ENCODE results near the gene POU3F1.

The POU3F1 gene

GRCh38 chr1:38053416-38054091 lies 7.0 kb upstream of the POU3F1 start:
- H3K27ac ChIP-seq (replicated peaks) = no peak overlapping the region
- no peak overlapping the region for H3K4me3 ChIP-seq (replicated peaks; ENCODE audit: insufficient read depth, low read length)
- TF ChIP-seq POLR2AphosphoS5 (IDR thresholded peaks at IDR 0.05; ENCODE audit: low read depth) = no peak
- TF ChIP-seq CTCF (IDR thresholded peaks at IDR 0.05; ENCODE audit: insufficient read depth, low read length) = no peak
- no peak for TF ChIP-seq SPI1 (IDR thresholded peaks at IDR 0.05; ENCODE audit: borderline replicate concordance, low read depth)
- no peak for TF ChIP-seq GABPA (IDR thresholded peaks at IDR 0.05; ENCODE audit: low read depth)
- TF ChIP-seq REST (IDR thresholded peaks at IDR 0.05; ENCODE audit: insufficient replicate concordance, low read depth) = no peak
- DNase-seq (ENCODE audit: low read depth in 1 of 2, low spot score in 1 of 2) = no peak
- H3K27me3 ChIP-seq (ENCODE audit: insufficient read depth, poor library complexity, severe bottlenecking) = peaks cover 10% of the 10 kb centered on the region

GRCh38 chr1:38052750-38053415 lies 6.3 kb upstream of the POU3F1 start:
- Histone ChIP-seq H3K4me3 (replicated peaks; ENCODE audit: insufficient read depth, low read length) (no peak overlapping the region), H3K27ac (replicated peaks) (no peak overlapping the region), H3K27me3 (ENCODE audit: insufficient read depth, poor library complexity, severe bottlenecking) (peaks cover 15% of the 10 kb centered on the region)
- DNase-seq (ENCODE audit: low read depth in 1 of 2, low spot score in 1 of 2) = no peak
- TF ChIP-seq GABPA (IDR thresholded peaks at IDR 0.05; ENCODE audit: low read depth) (no peak), REST (IDR thresholded peaks at IDR 0.05; ENCODE audit: insufficient replicate concordance, low read depth) (no peak), CTCF (IDR thresholded peaks at IDR 0.05; ENCODE audit: insufficient read depth, low read length) (no peak), POLR2AphosphoS5 (IDR thresholded peaks at IDR 0.05; ENCODE audit: low read depth) (no peak), SPI1 (IDR thresholded peaks at IDR 0.05; ENCODE audit: borderline replicate concordance, low read depth) (no peak)

GRCh38 chr1:38051079-38051543 lies 4.5 kb upstream of the POU3F1 start:
- DNase-seq (ENCODE audit: low read depth in 1 of 2, low spot score in 1 of 2) = no peak
- no peak overlapping the region for H3K4me3 ChIP-seq (replicated peaks; ENCODE audit: insufficient read depth, low read length)

More at GRCh38 chr1:38051079-38051543, 4.5 kb upstream of the POU3F1 start:
- H3K27ac ChIP-seq (replicated peaks) = no peak overlapping the region
- peaks cover 24% of the 10 kb centered on the region for H3K27me3 ChIP-seq (ENCODE audit: insufficient read depth, poor library complexity, severe bottlenecking)
- TF ChIP-seq CTCF (IDR thresholded peaks at IDR 0.05; ENCODE audit: insufficient read depth, low read length) = no peak
- no peak for TF ChIP-seq POLR2AphosphoS5 (IDR thresholded peaks at IDR 0.05; ENCODE audit: low read depth)
- TF ChIP-seq SPI1 (IDR thresholded peaks at IDR 0.05; ENCODE audit: borderline replicate concordance, low read depth) = no peak
- no peak for TF ChIP-seq GABPA (IDR thresholded peaks at IDR 0.05; ENCODE audit: low read depth)
- no peak for TF ChIP-seq REST (IDR thresholded peaks at IDR 0.05; ENCODE audit: insufficient replicate concordance, low read depth)
